ENCODE results near the gene STK16.

Gene STK16

GRCh38 chr2:219206328-219207133 lies 38.7 kb upstream of the STK16 start, which contains the start of gene ZFAND2B:
TSS of gene ZFAND2B (plus strand) at chr2:219206782. CDS start at chr2:219206988, 206 bp downstream.
- no peaks in the 10 kb centered on the region for H3K27me3 ChIP-seq (replicated peaks; ENCODE audit: control insufficient read depth, insufficient read depth, low read length, poor library complexity, severe bottlenecking)
- peak within 1 kb of the TSS; percentile 92 for H3K27ac ChIP-seq (ENCODE audit: insufficient read depth, low read length, poor library complexity, severe bottlenecking)
- H3K9me3 ChIP-seq (ENCODE audit: control insufficient read depth, low read length), result no peaks in the 10 kb centered on the region
- peaks cover 10% of the 10 kb centered on the region for H3K4me1 ChIP-seq (ENCODE audit: control insufficient read depth, insufficient read depth, low read length, poor library complexity, severe bottlenecking)
- peak; percentile 90 to 93 (median 91) for DNase-seq
- no peaks in the 10 kb centered on the region for H3K36me3 ChIP-seq (ENCODE audit: control insufficient read depth, insufficient read depth, low read length)
- H3K4me3 ChIP-seq (ENCODE audit: insufficient read depth, low read depth, low read length, poor library complexity, severe bottlenecking), result peak within 1 kb of the TSS; percentile 68

GRCh38 chr2:219207134-219207883 lies 38.0 kb upstream of the STK16 start:
- peak overlapping the region; percentile 92 for H3K27ac ChIP-seq (ENCODE audit: insufficient read depth, low read length, poor library complexity, severe bottlenecking)
- no peaks in the 10 kb centered on the region for H3K27me3 ChIP-seq (replicated peaks; ENCODE audit: control insufficient read depth, insufficient read depth, low read length, poor library complexity, severe bottlenecking)
- H3K36me3 ChIP-seq (ENCODE audit: control insufficient read depth, insufficient read depth, low read length), result no peaks in the 10 kb centered on the region
- H3K4me3 ChIP-seq (ENCODE audit: insufficient read depth, low read depth, low read length, poor library complexity, severe bottlenecking), result peak overlapping the region; percentile 68
- peaks cover 10% of the 10 kb centered on the region for H3K4me1 ChIP-seq (ENCODE audit: control insufficient read depth, insufficient read depth, low read length, poor library complexity, severe bottlenecking)
- H3K9me3 ChIP-seq (ENCODE audit: control insufficient read depth, low read length), result no peaks in the 10 kb centered on the region
- no peak for DNase-seq

- Histone ChIP-seq H3K4me1 (ENCODE audit: control insufficient read depth, insufficient read depth, low read length, poor library complexity, severe bottlenecking) (peaks cover 10% of the 10 kb centered on the region), H3K9me3 (ENCODE audit: control insufficient read depth, low read length) (no peaks in the 10 kb centered on the region), H3K36me3 (ENCODE audit: control insufficient read depth, insufficient read depth, low read length) (no peaks in the 10 kb centered on the region), H3K27ac (ENCODE audit: insufficient read depth, low read length, poor library complexity, severe bottlenecking) (no peak overlapping the region), H3K4me3 (ENCODE audit: insufficient read depth, low read depth, low read length, poor library complexity, severe bottlenecking) (no peak overlapping the region), H3K27me3 (replicated peaks; ENCODE audit: control insufficient read depth, insufficient read depth, low read length, poor library complexity, severe bottlenecking) (no peaks in the 10 kb centered on the region)
- DNase-seq, result no peak
Observed at GRCh38 chr2:219207884-219208740, 37.2 kb upstream of the STK16 start.

GRCh38 chr2:219209236-219210195 lies 35.8 kb upstream of the STK16 start:
- no peaks in the 10 kb centered on the region for H3K36me3 ChIP-seq (ENCODE audit: control insufficient read depth, insufficient read depth, low read length)
- DNase-seq, result no peak
- H3K4me1 ChIP-seq (ENCODE audit: control insufficient read depth, insufficient read depth, low read length, poor library complexity, severe bottlenecking), result peaks cover 10% of the 10 kb centered on the region
- peak overlapping the region; percentile 8 for H3K27ac ChIP-seq (ENCODE audit: insufficient read depth, low read length, poor library complexity, severe bottlenecking)
- H3K9me3 ChIP-seq (ENCODE audit: control insufficient read depth, low read length), result no peaks in the 10 kb centered on the region
- H3K4me3 ChIP-seq (ENCODE audit: insufficient read depth, low read depth, low read length, poor library complexity, severe bottlenecking), result no peak overlapping the region
- no peaks in the 10 kb centered on the region for H3K27me3 ChIP-seq (replicated peaks; ENCODE audit: control insufficient read depth, insufficient read depth, low read length, poor library complexity, severe bottlenecking)

- H3K36me3 ChIP-seq (ENCODE audit: control insufficient read depth, insufficient read depth, low read length), result peaks cover 4% of the 10 kb centered on the region
- DNase-seq, result no peak
- no peak overlapping the region for H3K4me3 ChIP-seq (ENCODE audit: insufficient read depth, low read depth, low read length, poor library complexity, severe bottlenecking)
- no peak overlapping the region for H3K27ac ChIP-seq (ENCODE audit: insufficient read depth, low read length, poor library complexity, severe bottlenecking)
- no peaks in the 10 kb centered on the region for H3K27me3 ChIP-seq (replicated peaks; ENCODE audit: control insufficient read depth, insufficient read depth, low read length, poor library complexity, severe bottlenecking)
- peaks cover 10% of the 10 kb centered on the region for H3K4me1 ChIP-seq (ENCODE audit: control insufficient read depth, insufficient read depth, low read length, poor library complexity, severe bottlenecking)
- H3K9me3 ChIP-seq (ENCODE audit: control insufficient read depth, low read length), result no peaks in the 10 kb centered on the region
Observed at GRCh38 chr2:219210196-219210885, 34.9 kb upstream of the STK16 start.

- Histone ChIP-seq H3K36me3 (ENCODE audit: control insufficient read depth, insufficient read depth, low read length) (peaks cover 4% of the 10 kb centered on the region), H3K4me3 (ENCODE audit: insufficient read depth, low read depth, low read length, poor library complexity, severe bottlenecking) (no peak overlapping the region), H3K27me3 (replicated peaks; ENCODE audit: control insufficient read depth, insufficient read depth, low read length, poor library complexity, severe bottlenecking) (no peaks in the 10 kb centered on the region), H3K4me1 (ENCODE audit: control insufficient read depth, insufficient read depth, low read length, poor library complexity, severe bottlenecking) (peaks cover 10% of the 10 kb centered on the region), H3K9me3 (ENCODE audit: control insufficient read depth, low read length) (no peaks in the 10 kb centered on the region), H3K27ac (ENCODE audit: insufficient read depth, low read length, poor library complexity, severe bottlenecking) (peak overlapping the region; percentile 43)
- DNase-seq, result no peak
Observed at GRCh38 chr2:219210886-219211362, 34.4 kb upstream of the STK16 start.

- Histone ChIP-seq H3K4me1 (ENCODE audit: control insufficient read depth, insufficient read depth, low read length, poor library complexity, severe bottlenecking) (peaks cover 9% of the 10 kb centered on the region), H3K36me3 (ENCODE audit: control insufficient read depth, insufficient read depth, low read length) (peaks cover 4% of the 10 kb centered on the region), H3K27me3 (replicated peaks; ENCODE audit: control insufficient read depth, insufficient read depth, low read length, poor library complexity, severe bottlenecking) (no peaks in the 10 kb centered on the region), H3K27ac (ENCODE audit: insufficient read depth, low read length, poor library complexity, severe bottlenecking) (no peak overlapping the region), H3K9me3 (ENCODE audit: control insufficient read depth, low read length) (no peaks in the 10 kb centered on the region), H3K4me3 (ENCODE audit: insufficient read depth, low read depth, low read length, poor library complexity, severe bottlenecking) (no peak overlapping the region)
- no peak for DNase-seq
Observed at GRCh38 chr2:219213026-219213415, 32.3 kb upstream of the STK16 start.

- DNase-seq, result no peak
- Histone ChIP-seq H3K27ac (ENCODE audit: insufficient read depth, low read length, poor library complexity, severe bottlenecking) (no peak overlapping the region), H3K4me3 (ENCODE audit: insufficient read depth, low read depth, low read length, poor library complexity, severe bottlenecking) (no peak overlapping the region), H3K27me3 (replicated peaks; ENCODE audit: control insufficient read depth, insufficient read depth, low read length, poor library complexity, severe bottlenecking) (no peaks in the 10 kb centered on the region), H3K9me3 (ENCODE audit: control insufficient read depth, low read length) (no peaks in the 10 kb centered on the region), H3K36me3 (ENCODE audit: control insufficient read depth, insufficient read depth, low read length) (peaks cover 4% of the 10 kb centered on the region), H3K4me1 (ENCODE audit: control insufficient read depth, insufficient read depth, low read length, poor library complexity, severe bottlenecking) (peaks cover 15% of the 10 kb centered on the region)
Observed at GRCh38 chr2:219213486-219214071, 31.7 kb upstream of the STK16 start.
